GM19468 (cell line): ENCODE measurements around the gene ARL2BP.
A peak's percentile ranks its signal among the peaks of the same experiment; 100 is the strongest.
"Not testable (repeated sequence)": the region's sequence is repeated elsewhere in the genome, so short reads cannot be mapped to it uniquely, and the experiment has no call there.

Experiments used
- ATAC-seq: cut with Tn5 transposase; IDR thresholded peaks from one replicate; pipeline ENCODE4 v1.9.1; 2021; ENCODE audit warnings: mild to moderate bottlenecking, moderate library complexity, moderate number of reproducible peaks; ENCODE audit not compliant: unreplicated experiment; ENCODE audit errors: extremely low read depth

ARL2BP gene

GRCh38 chr16:57244767-57245471, at the start of gene ARL2BP:
Gene ARL2BP, plus strand, starts transcription at chr16:57245259. Its CDS starts 109 bp downstream, at chr16:57245368.
- ATAC-seq = peak; percentile 77

- no peak for ATAC-seq
Observed at GRCh38 chr16:57196286-57196685, 48.8 kb upstream of the ARL2BP start.

- no peak for ATAC-seq
Observed at GRCh38 chr16:57196753-57197152, 48.3 kb upstream of the ARL2BP start.

- not testable (repeated sequence) for ATAC-seq
Observed at GRCh38 chr16:57200321-57200720, 44.7 kb upstream of the ARL2BP start.

GRCh38 chr16:57200926-57201325, 44.1 kb upstream of the ARL2BP start:
- ATAC-seq = not testable (repeated sequence)

- no peak for ATAC-seq
Observed at GRCh38 chr16:57202095-57202886, 42.8 kb upstream of the ARL2BP start.

GRCh38 chr16:57203451-57203850, 41.6 kb upstream of the ARL2BP start:
- no peak for ATAC-seq

GRCh38 chr16:57204675-57205074, 40.4 kb upstream of the ARL2BP start:
- ATAC-seq = no peak

- ATAC-seq = no peak
Observed at GRCh38 chr16:57208926-57209325, 36.1 kb upstream of the ARL2BP start.

GRCh38 chr16:57209780-57210179, 35.3 kb upstream of the ARL2BP start:
- no peak for ATAC-seq

- no peak for ATAC-seq
Observed at GRCh38 chr16:57213462-57213861, 31.6 kb upstream of the ARL2BP start.

- ATAC-seq = no peak
Observed at GRCh38 chr16:57216968-57217367, 28.1 kb upstream of the ARL2BP start.

GRCh38 chr16:57223057-57223456, 22.0 kb upstream of the ARL2BP start:
- ATAC-seq = no peak

GRCh38 chr16:57224651-57225335, 20.3 kb upstream of the ARL2BP start:
- ATAC-seq = no peak

GRCh38 chr16:57225978-57226377, 19.1 kb upstream of the ARL2BP start:
- ATAC-seq = no peak

GRCh38 chr16:57226701-57227621, 18.1 kb upstream of the ARL2BP start:
- no peak for ATAC-seq

- no peak for ATAC-seq
Observed at GRCh38 chr16:57229079-57229478, 16.0 kb upstream of the ARL2BP start.

- ATAC-seq = no peak
Observed at GRCh38 chr16:57231821-57232350, 13.2 kb upstream of the ARL2BP start.

- no peak for ATAC-seq
Observed at GRCh38 chr16:57233944-57234706, 10.9 kb upstream of the ARL2BP start.
